ENCODE measurements around the gene TMEM209.

- TF ChIP-seq KAT7 (CRISPR knock-in tag; IDR thresholded peaks at IDR 0.05; ENCODE audit: borderline replicate concordance) = no peak
- no peak for TF ChIP-seq CTCF (IDR thresholded peaks at IDR 0.05)
- TF ChIP-seq ZNF425 (CRISPR knock-in tag; conservative IDR thresholded peaks at IDR 0.05) = no peak
- TF ChIP-seq ESRRA (CRISPR knock-in tag; IDR thresholded peaks at IDR 0.05; ENCODE audit: borderline replicate concordance) = no peak
Measured at GRCh38 chr7:130231792-130232191, 26.6 kb upstream of the TMEM209 start.
